ENCODE measurements around the gene SPINK1.
"Not testable (repeated sequence)": the region's sequence is repeated elsewhere in the genome, so short reads cannot be mapped to it uniquely, and the experiment has no call there.

The SPINK1 gene

DNA sequence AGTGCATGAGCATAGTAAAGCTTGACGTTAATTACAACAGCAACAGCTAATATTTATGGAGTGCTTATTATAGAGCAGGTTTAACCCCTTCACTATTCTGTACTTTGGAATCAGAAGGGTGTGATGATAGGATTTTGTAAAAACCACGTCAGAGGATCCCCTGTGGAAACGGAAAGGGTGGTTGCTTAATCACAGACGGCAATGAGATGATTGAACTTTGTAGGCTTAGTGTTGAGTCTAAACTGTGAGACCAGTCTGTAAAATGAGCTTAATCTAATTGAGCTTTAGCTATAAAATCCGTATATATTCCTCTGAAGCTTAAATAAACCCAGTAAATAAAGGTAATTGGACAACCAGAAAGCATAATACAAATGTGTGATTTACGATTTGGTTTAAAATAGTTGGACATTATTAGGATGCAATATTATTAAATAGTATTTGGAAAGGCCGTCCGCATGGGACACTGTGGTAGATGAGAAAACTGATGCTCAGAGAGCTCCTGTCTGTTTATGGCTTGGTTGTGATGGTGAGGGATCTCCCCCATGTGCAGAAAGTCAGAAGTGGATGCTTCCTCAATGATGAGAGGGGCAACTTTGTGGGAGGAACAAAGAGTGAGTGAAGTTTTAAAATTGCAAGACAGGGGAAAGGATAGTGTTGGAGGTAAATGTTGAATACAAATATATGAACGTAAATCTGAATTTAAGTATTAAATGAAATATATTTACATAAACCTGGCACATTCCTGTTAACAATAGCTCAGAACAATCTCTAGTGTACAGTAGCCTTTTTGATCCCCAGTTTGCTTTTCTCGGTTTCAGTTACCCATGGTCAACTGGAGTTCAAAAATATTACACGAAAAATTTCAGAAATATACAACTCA lies 23.7 kb upstream of the SPINK1 start:
- DNase-seq (ENCODE audit: low read depth), result no peak

DNA sequence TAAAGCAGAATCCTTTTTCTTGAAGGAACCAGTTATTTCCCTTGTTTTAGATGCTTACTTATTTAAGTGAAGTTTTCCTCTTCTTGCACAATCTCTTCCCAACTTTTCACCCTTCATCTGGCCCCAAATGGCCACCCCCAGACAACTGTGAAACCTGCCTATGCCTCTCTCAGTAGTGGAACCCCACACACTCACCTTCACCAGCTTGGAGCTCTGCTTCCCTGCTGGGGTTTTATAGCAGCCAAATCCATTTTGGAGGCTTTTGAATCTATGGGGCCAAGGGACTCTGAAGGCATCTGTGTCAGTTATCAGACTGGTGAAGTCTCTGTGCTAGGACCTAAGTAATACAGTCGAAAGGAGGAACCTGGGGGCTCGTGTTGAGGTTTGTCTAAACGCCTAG lies 22.9 kb upstream of the SPINK1 start:
- DNase-seq (ENCODE audit: low read depth), result no peak

DNA sequence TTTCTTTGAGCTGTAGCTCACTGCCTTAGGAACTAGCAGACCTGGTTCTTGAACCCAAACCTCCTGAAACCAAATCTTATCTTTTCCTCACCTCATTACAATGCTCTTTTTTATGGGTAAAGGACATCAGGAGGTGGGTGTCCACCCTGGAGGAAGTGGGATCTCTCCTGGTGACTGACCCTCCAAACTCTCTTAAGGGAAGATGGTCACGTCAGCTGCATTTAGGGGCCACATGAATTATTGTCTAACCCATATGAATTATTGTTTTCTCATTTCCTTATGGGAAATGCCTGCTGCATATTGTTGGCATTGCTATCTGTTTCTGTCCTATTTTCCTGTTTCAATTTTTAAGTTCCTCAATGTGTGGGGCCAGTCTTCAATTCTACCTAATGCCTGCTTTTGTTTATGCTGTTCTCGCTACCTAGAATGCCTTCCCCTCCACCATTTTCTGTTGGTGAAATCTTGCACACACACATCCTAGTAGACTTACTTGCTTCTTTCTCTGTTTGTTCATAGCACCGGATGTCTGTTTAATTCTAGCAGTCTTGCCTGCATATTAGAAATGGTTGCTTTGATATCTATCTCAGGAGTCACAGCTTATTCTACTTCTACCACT lies 22.0 kb upstream of the SPINK1 start:
- DNase-seq (ENCODE audit: low read depth), result no peak

DNA sequence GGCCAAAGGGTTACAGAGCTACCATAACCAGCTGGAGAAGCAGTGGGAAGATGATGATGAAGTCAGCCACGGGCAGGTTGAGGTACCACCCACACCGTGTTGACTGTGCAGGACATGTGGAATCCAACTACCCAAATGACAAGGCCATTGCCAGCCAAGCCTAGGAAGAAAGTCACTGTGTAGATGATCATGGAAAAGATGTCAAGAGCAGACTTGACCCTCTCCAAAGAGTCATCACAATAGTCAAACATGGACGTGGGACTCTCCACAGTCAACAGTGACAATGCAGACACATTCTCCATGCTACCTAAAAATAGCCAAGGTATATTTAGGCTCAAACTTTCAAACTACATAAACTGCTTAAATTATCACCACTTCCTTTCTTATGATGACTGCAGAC lies 20.9 kb upstream of the SPINK1 start:
- DNase-seq (ENCODE audit: low read depth), result no peak

DNA sequence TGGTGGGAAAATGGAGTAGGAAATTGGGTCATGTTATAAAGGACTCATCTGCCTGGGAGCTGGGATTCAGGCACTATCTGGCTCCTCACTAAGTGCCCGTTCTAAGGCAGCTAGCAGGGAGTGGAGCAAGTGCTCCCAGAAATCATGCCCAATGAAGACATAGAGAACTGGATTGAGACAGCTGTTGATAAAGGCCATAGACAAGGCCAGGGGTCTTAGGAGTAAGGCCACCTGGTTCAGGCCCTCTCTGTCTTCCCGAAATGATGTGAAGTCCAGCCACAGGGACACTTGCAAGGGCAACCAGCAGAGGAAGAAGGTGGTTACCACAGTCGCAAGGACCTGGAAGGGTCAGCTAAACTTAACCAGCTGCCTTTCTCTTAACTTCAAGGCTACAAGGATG lies 20.1 kb upstream of the SPINK1 start:
- no peak for DNase-seq (ENCODE audit: low read depth)

DNA sequence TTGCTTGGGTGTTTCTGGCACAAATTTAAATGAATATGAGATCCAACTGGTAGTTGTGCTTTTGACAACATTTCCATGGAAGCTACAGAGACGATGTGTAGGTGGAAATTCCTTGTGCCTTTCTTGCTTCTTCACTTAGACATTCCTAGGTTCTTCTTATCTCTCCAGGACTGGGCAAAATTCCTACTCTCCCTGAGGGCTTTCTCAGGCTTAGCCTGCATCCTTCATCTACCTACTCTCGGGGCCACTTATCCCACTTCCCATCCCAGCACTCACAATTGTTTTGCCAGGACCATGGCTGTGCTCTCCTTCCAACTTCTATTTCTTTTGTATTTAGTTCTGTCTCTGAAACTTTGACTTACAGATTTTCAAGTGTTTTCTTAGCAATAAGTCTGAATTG lies 17.8 kb upstream of the SPINK1 start:
- DNase-seq (ENCODE audit: low read depth), result no peak

DNA sequence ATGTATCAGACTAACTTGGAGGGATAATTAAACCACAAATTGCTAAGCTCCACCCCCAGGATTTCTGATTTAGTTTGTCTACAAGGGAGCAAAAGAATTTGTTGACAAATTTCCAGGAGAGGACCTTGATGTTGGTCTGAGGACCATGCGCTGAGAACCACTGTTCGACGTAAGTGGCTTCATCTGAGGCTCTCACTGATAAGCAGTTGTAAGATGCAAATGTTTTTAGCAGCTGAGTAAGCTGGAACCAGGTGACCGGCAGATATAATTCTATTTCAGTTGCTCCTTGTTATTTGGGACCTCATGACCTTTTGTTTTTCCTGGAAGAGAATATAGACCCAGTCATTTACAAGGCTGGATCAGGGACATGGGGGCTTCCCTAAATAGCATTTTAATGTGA lies 14.1 kb upstream of the SPINK1 start:
- no peak for DNase-seq (ENCODE audit: low read depth)

DNA sequence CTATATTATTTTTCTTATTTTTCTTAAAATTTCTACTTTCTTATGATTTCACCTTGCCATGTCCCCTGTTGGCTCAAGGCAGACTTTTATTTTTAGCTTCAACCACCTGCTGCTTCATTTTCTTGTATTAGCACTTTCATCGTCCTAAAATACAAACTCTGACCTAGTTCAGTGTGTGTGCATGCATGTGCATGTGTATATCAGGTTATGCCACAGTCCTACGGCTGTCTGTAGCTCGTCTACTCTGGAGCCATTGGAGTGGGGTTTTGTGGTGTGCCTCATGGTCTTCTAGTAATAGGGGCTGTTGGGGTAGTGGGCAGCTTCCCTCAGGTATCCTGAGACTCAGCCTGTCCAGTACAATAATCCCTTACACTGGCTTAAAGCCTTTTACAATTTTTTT lies 13.4 kb upstream of the SPINK1 start:
- DNase-seq (ENCODE audit: low read depth), result no peak

DNA sequence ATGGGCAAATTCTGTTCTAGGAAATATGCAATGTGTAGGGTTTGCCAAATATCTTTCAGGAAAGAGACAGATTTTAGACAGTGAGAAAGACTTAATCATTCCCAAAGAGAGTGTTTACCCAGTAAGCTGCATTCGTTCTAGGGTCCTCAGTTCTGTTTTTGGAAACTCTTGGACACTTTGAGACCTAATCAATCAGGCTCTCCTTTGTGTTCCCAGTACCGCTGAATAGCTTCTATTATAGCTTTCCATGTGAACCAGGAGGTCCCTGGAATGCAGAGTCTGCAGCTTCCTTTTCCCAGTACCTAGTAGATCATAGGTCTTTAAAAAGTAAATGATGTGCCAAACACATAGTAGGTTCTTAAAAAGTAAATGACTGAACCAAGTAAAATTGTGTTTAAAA lies 11.4 kb upstream of the SPINK1 start:
- DNase-seq (ENCODE audit: low read depth), result no peak

DNA sequence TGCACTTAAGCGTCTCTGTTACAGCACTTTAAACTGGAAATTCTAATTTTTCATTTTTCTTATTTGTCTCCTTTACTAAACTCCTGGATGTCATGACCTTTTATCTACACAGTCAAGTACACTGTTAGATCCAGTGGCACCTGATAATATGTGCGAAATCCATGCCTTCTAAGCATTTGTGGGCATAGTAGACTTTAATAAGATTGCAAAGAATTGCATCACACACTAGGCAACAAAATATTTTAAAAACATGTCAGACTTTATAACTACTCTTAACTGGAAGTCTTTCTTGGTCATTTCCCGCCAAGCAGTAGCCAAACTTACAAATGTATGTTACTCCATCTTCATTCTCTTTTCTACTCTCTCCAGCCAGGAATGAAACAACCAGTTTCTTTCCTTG lies 5.0 kb upstream of the SPINK1 start:
- no peak for DNase-seq (ENCODE audit: low read depth)

DNA sequence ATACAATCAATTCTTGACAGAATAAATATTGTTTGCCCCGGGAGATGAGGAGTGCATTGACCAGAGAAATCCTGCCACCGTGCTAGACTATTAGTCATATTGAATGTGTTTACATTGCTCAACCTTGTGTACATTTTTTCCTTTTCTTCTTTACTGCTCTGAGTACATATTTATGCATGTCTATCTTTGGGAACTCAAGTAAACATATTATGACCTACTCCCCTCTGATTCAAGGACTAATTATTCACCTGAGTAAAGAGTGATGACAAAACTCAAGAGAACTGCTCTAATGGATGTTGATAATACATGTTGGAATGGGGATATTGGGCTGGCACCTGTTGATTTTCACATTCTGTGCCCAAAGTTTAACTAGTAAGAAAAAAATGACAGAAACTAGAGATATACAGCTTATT lies 3.9 kb upstream of the SPINK1 start:
- DNase-seq (ENCODE audit: low read depth), result no peak

DNA sequence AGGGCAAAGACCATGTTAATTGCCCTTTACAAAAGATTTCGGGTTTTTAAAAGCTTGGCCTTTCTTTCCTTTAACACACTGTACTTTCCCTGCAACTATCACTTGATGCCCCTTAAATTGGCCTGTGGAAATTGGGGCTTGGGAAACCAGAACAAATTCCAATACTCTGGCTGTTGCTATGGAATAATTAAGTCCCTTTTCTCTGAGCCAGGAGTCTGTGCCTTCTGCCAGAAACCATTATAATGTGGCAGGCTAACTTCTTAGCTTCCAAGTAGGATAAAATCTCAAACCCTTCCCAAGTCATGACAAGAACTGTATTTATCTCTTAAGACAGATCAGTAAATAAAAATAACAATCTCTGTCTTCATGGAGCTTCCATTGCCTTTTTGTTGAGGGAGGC lies 1.1 kb upstream of the SPINK1 start:
- no peak for DNase-seq (ENCODE audit: low read depth)

DNA sequence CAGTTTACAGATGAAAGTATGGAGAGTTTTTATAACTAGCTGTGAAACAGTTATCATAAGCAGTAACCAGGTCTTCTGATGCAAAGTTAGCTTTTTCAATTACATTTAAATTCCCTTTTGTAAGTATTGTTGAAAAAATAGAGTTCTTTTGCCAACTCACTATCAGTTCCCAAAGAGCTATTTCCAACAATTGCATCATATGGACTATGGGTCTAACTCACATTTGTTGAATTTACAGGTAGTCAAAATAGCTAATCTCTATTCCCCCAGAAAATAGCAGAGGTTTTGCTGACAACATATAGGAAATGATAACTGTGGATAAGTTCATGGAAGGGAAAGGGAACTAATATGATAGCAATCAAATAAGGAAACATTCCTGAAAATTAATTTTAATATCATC lies 1.4 kb downstream of the SPINK1 start:
- DNase-seq (ENCODE audit: low read depth), result no peak

DNA sequence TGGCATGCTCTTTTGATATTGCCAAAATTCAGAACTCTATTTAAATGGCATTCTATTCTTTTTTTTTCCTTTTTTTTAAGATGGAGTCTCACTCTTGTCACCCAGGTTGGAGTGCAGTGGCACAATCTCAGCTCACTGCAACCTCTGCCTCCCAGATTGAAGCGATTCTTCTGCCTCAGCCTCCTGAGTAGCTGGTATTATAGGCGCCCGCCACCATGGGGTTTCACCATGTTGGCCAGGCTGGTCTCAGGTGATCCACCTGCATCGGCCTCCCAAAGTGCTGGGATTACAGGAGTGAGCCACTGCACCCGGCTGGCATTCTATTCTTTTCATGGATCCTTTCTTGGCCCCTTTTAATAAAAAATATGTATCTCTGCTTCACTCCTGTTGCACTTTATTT lies 4.5 kb downstream of the SPINK1 start:
- not testable (repeated sequence) for DNase-seq (ENCODE audit: low read depth)

DNA sequence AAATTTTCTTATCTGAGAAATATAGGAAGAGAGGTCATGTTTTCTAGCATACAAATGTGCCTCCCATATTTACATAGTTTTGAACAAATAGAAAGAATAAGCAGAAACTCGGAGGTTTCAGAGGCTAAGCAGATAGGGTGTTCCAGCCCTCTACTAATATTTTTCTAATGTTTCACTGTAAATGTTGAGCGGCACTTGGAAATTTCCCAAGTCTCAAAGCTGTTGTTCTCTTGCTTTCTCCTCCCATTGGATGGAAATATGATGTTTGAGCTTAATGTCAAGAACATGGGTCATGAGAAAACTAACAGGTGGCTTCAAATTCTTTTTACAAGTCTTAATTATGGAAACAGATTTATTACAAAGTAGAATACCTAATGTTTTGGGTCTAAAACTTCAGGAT lies 5.1 kb downstream of the SPINK1 start:
- DNase-seq (ENCODE audit: low read depth), result no peak

DNA sequence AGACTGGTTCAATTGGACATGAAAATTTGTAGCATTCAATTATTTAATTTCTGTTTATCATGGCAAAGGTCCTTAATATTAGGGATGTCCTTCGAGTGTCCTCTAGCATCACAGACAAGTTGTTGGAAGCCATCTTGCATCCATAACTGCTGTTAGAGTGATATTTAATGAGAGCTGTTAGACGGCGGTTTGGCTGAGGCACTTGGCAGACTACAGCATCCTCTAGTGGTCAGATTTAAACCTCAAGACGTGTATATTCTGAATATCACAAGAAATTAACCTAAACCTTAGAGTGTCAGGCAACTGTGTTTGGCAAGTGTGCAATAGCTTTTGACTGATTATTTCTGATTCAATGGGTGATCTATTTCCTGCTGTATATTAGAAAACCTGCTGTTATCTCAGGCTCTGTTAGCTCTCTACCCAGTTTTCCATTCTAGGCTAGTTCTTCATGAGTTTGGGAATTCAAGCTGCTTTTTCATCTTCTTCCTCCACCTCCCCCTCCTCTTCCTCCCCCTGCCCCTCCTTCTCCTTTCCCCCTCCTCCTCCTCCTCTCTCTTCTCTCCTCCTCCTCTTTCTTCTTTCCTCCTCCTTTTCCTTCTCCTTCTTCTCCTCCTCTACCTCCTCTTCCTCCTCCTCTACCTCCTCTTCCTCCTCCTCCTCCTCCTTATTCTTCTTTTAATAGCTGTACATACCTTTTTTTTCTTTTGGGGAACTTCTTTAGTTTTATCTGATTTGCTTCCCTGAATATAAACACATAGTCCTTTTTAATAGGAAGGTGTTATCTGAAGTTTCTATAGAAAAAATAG lies 8.6 kb downstream of the SPINK1 start:
- DNase-seq (ENCODE audit: low read depth), result peak; percentile 2

DNA sequence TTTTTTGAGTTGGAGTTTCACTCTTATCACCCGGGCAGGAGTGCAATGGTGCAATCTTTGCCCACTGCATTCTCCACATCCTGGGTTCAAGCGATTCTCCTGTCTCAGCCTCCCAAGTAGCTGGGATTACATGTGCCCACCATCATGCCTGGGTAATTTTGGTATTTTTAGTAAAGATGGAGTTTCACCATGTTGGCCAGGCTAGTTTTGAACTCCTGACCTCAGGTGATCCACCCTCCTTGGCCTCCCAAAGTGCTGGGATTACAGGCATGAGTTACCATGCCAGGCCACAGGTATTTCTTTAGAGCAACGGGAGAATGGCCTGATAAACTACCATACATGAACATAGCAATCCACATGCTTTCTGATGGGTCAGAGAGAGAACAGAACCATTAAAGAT lies 9.2 kb downstream of the SPINK1 start:
- not testable (repeated sequence) for DNase-seq (ENCODE audit: low read depth)

DNA sequence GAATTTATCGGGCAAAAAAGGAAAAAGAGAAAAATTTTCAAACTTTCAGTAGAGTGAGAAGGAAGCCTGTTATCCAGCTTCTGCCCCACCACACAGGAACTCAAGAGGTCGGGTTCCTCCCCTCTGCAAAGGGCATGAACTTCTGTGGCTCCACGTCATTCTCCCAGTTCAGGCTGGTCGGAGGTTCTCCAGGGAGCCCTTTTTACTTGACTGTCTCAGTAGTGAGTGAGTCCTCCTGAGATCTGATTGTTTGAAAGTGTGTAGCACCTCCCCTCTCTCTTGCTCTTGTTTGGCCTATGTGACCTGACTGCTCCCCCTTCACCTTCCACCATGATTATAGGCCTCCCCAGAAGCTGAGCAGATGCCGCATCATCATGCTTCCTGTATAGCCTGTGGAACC lies 9.7 kb downstream of the SPINK1 start:
- no peak for DNase-seq (ENCODE audit: low read depth)

DNA sequence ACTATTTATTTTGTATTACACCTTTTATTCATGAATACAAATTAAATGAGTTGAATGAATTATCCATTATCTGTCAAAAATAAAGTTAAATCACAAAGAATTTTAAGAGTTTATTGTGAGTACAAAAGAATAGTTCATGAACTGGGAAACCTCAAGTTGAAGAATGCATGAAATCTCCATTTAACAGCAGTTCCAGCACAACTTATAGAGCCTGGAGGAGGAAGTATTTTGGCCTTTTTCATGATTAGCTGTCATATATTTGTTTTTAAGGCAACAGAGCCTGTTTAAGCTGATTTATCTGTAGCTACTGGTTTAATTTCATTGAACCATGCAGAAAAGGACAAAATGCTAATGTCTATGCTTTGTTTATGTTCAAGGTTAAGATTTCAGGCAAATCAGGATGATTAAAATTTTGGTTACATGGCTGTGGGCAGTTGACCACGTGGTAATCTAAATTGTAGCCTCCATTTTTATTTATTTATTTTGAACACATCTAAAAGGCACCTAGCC lies 12.2 kb downstream of the SPINK1 start:
- DNase-seq (ENCODE audit: low read depth), result no peak

DNA sequence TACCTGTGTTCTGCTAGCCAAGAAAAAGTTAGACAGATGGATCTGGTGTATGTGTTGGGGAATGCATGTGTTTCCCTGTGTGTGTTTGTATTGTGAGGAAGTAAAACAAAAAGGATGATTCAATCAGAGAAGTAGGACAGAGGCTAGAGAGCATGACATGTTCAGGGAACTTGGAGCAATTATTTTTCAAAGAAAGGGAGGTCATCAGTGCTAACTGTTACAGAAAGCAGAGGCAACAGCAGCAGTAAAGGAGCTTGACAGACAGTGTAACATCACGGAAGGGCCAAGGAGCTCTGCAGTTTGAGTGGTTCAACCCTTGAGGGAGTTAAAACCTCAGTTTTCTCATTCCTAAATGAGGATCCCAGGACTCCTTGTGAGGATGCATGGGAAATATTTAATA lies 13.2 kb downstream of the SPINK1 start:
- DNase-seq (ENCODE audit: low read depth), result no peak

DNA sequence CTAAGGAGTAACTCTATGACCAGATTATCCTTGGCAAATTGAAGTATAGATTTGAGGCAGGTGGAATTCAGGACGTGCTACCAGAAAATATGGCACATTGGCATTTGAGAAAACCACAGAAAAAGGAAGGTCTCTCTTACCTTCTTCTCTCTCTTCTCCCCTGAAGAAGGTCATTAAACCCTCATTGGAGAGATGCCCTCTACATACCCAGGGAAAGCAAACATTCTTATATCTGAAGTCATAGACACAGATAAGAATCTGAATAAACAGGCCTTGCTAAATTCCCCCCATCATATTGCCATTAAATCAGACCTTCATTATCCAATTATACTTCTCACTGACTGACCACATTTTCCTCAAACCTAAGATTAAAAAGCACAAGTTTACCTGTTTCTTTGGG lies 17.8 kb downstream of the SPINK1 start:
- no peak for DNase-seq (ENCODE audit: low read depth)

DNA sequence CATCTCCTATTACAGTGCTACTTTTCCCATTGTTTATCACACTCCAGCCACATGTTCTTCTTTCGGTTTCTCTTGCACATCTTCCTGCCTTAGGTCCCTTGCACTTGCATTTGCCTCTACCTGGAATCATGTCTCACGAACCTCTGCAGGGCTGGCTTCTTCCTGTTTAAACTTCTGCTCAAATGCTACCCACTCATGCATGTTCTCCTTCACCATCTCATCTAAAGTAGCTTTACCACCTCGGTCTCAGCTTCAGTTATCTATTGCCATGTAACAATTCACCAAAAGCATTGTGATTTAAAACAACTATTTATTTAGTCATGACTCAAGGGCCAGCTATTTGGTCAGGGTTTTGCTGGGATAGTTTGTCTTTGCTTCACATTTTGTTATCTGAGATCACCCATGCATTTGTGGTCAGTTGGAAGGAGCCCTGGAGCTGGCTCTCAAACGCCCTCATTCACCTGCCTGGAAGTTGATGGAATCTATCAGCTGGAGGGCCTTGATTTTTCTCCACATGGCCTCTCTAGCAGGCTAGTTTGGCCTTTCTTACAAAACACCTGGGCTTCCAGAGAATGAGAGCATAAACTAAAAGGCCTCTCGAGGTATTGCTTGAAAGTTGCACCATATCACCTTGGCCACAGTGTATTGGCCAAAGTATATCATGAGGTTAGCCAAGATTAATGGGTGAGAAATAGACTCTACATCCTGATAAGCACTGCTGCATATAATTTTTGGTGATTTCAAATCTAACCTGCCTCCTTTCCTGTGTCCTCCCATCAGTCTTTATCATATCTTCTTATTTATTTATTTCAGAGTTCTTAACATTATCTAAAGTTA lies 21.4 kb downstream of the SPINK1 start:
- DNase-seq (ENCODE audit: low read depth), result no peak
